ENCODE measurements around the gene RAB8A. TPM values are rescaled to one million over a fixed set of nuclear protein-coding genes. Genes with fewer than 3 reads are reported as not detected.

RAB8A gene
- total and polyA plus RNA-seq, 12 donors: 32.0 to 143 (median 67.3) TPM

- no peaks in the 10 kb centered on the region for H3K27me3 ChIP-seq
- WGBS, 4 donors: 72 to 84% (median 78%) methylated on average over 12 of the region's 12 CpGs
- DNase-seq: no peak
- H3K9me3 ChIP-seq (replicated peaks in 1 of 3): no peaks in the 10 kb centered on the region
- intact Hi-C loops (cut with DNase I): no loop called here
- peaks cover 0 to 37% of the 10 kb centered on the region in 2 donors for H3K4me1 ChIP-seq (replicated peaks in 1 of 2)
- no peak for TF ChIP-seq POLR2A (IDR thresholded peaks at IDR 0.05)
- TF ChIP-seq, protein P1, sequence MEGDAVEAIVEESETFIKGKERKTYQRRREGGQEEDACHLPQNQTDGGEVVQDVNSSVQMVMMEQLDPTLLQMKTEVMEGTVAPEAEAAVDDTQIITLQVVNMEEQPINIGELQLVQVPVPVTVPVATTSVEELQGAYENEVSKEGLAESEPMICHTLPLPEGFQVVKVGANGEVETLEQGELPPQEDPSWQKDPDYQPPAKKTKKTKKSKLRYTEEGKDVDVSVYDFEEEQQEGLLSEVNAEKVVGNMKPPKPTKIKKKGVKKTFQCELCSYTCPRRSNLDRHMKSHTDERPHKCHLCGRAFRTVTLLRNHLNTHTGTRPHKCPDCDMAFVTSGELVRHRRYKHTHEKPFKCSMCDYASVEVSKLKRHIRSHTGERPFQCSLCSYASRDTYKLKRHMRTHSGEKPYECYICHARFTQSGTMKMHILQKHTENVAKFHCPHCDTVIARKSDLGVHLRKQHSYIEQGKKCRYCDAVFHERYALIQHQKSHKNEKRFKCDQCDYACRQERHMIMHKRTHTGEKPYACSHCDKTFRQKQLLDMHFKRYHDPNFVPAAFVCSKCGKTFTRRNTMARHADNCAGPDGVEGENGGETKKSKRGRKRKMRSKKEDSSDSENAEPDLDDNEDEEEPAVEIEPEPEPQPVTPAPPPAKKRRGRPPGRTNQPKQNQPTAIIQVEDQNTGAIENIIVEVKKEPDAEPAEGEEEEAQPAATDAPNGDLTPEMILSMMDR (IDR thresholded peaks at IDR 0.05): no peak
- peak overlapping the region in 3 of 5 donors; percentile 22 to 76 (median 41) for H3K27ac ChIP-seq
- H3K4me3 ChIP-seq: no peak overlapping the region
- peaks cover 0 to 100% of the 10 kb centered on the region in 2 donors for H3K36me3 ChIP-seq (replicated peaks in 1 of 2)
Observed at GRCh38 chr19:16087940-16088339, 23.7 kb upstream of the RAB8A start.

DNA sequence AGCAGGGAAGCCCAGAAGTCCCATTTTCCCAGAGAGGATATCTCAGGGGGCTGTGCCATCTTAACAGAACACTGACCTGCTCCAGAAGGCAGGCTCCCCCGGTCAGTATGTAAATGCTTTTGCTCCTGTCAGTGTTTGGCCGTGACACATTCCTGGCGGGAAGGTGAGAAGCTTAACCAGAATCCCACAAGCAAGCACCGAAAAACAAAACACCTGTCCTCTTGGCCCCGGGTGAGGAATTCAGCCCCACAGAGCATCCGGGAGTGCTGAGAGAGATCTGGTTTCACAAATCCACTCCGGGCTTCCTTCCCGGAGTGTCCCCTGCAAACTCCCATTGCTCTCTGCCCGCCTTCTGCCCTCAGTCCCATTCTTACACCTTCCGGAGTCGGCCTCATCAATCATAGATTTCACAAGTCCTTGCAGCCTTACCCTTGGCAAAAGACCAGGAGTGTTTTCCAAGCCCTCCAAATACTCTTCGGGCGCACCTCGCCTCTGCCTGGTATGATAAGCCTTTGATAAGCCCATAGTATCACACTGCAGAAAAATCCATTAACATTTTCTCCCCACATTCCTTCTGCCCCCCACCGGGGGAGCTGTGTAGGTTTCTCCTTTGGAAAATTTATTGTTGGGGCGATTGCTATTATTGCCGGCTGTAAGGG lies 23.2 kb upstream of the RAB8A start:
- no peaks in the 10 kb centered on the region for H3K27me3 ChIP-seq
- intact Hi-C loops (cut with DNase I): no loop called here
- peak in 6 of 7 donors; percentile 54 to 79 (median 65) for DNase-seq
- H3K27ac ChIP-seq: peak overlapping the region in 4 of 5 donors; percentile 11 to 76 (median 32)
- H3K4me1 ChIP-seq (replicated peaks in 1 of 2): peaks cover 0 to 37% of the 10 kb centered on the region in 2 donors
- no peak for TF ChIP-seq POLR2A (IDR thresholded peaks at IDR 0.05)
- TF ChIP-seq, protein P1 (IDR thresholded peaks at IDR 0.05): peak in 2 of 6 experiments; percentile 14 to 28
- 51 to 64% (median 62%) methylated on average over 16 to 17 of the region's 17 CpGs for WGBS, 4 donors
- H3K4me3 ChIP-seq: no peak overlapping the region
- H3K9me3 ChIP-seq (replicated peaks in 1 of 3): no peaks in the 10 kb centered on the region
- H3K36me3 ChIP-seq (replicated peaks in 1 of 2): peaks cover 0 to 100% of the 10 kb centered on the region in 2 donors

DNA sequence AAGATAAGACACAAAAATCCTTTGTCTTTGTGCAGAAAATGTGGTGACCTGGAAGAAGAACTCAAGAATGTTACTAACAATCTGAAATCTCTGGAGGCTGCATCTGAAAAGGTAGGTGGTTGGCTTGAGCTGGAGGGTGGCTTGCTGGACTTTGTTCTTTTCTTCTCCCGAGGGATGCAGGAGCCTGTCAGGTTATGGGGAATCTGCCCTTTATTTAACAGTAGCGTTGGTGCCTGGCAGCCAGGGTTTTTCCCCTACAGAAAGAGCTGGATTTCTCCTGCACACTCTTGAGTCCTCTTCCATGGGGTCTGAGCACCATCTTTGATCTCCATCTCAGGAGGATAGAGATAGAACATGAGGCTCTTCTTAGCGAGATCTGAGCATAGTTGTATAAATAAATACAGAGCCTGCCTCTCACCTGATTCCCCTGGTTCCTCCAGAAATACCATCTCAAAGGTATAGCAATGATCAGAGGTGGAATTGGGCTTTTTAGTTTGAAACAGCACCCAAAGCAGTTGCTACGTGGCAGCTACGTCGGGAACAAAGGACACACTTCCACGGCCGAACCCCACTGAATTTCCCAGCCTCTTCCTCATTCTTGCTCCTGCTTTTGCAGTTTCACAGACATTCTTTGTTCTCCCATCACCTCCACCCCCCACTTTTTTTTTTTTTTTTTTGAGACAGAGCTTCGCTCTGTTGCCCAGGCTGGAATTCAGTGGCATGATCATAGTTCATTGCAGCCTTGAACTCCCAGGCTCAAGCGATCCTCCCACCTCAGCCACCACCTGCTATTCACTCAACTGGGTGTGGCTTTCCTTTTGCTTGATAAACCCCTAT lies 22.5 kb upstream of the RAB8A start:
- Histone ChIP-seq H3K4me1 (replicated peaks in 1 of 2) (peaks cover 0 to 37% of the 10 kb centered on the region in 2 donors), H3K27ac (peak overlapping the region in 3 of 5 donors; percentile 11 to 76 (median 41)), H3K36me3 (replicated peaks in 1 of 2) (peaks cover 0 to 100% of the 10 kb centered on the region in 2 donors), H3K9me3 (replicated peaks in 1 of 3) (no peaks in the 10 kb centered on the region), H3K27me3 (no peaks in the 10 kb centered on the region), H3K4me3 (no peak overlapping the region)
- no peak for TF ChIP-seq POLR2A (IDR thresholded peaks at IDR 0.05)
- TF ChIP-seq, protein P1 (IDR thresholded peaks at IDR 0.05): no peak
- intact Hi-C loops (cut with DNase I): no loop called here
- WGBS, 4 donors: 76 to 84% (median 81%) methylated on average over 10 of the region's 10 CpGs
- DNase-seq: peak in 1 of 7 donors; percentile 30

Data from adrenal gland (tissue), 12 donors.